Amygdala (tissue), 56 donors: ENCODE data around the gene CCDC117.

Experiments used
- DNase-seq, 56 donors: peaks; one replicate each; lab custom pipeline; 2025; lab: John Stamatoyannopoulos, UW

CCDC117 gene

GRCh38 chr22:28768701-28769393 is 3.6 kb upstream of the CCDC117 start:
- DNase-seq = no peak

DNA sequence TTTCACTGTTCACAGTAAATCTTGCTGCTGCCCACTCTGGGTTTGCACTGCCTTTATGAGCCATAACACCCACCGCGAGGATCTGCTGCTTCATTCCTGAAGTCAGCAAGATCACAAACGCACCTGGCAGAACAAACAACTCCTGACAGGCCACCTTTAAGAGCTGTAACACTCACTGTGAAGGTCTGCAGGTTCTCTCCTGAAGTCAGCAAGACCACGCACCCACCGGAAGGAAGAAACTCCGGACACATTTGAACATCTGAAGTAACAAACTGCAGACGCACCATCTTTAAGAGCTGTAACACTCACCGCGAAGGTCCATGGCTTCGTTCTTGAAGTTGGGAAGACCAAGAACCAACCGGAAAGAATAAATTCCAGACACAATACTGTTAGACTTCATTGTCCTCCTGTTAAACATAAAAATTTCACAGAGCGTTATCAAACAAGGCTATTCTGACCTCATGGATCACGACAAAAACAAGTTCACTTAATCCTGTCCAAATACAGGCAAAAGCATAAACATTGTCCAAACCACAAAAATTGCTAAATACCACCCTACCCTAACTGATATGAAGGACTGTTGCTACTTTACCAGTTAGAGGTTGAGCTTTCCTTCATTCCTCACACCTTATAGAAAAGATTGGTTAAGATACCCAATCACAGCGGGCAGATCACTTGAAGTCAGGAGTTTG is 3.0 kb upstream of the CCDC117 start:
- DNase-seq = no peak

GRCh38 chr22:28771195-28771791 is 1.2 kb upstream of the CCDC117 start:
- DNase-seq = no peak

DNA sequence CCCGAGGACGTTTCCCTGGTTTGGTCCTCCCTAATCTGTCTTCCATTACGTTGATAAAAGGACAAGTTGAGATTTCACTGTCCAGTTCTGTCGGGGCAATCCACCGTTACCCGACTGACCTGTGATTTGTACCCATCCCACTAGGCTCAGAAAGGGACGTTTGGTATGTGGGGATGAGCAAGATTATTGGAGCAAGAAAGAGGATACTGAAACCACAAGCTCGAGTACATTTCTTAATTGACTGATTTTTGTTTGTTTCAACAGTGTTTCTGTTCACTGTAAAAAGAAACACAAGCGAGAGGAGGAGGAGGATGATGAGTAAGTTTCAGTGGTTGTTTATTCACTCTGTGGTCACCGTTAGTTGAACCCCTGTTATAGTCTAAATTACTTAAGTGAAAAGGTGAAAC is 969 bp downstream of the CCDC117 start:
- no peak for DNase-seq

GRCh38 chr22:28774378-28774777 is 1.9 kb downstream of the CCDC117 start:
- no peak for DNase-seq

DNA sequence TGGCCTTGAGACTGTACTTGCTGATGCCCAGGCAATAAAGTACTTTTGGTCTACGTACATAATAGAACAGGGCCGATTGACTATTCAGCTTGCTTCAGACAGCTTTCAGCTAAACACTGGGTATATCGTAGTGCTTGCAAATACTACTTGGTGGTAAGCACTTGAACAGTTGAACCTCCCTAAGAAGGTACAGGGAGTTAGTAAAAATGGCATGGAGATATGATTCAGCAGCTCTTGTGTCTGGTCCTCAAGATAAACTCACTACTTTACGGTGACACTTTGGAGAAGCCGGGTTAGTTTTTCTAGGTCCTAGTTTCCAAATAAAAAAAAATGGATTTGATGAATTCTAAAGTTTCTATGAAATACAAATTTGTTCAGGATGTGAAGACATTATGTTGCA is 7.3 kb downstream of the CCDC117 start:
- DNase-seq = no peak

DNA sequence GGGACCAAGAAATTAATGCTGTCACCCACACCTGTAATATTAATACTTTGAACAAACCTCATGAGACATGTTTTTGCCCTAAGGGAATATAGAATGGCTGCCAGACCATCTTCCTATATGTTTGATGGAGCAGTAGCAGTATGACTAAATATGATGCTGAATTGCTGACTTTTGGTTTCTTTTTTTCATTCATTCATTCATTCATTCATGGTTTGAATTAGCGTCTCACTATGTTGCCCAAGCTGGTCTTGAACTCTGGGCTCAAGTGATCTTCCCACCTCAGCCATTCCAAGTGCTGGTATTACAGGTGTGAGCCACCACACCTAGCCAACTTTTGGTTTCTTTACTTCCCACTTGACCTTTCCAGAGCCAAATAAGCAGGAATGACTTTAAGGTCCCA is 7.8 kb downstream of the CCDC117 start:
- no peak for DNase-seq

DNA sequence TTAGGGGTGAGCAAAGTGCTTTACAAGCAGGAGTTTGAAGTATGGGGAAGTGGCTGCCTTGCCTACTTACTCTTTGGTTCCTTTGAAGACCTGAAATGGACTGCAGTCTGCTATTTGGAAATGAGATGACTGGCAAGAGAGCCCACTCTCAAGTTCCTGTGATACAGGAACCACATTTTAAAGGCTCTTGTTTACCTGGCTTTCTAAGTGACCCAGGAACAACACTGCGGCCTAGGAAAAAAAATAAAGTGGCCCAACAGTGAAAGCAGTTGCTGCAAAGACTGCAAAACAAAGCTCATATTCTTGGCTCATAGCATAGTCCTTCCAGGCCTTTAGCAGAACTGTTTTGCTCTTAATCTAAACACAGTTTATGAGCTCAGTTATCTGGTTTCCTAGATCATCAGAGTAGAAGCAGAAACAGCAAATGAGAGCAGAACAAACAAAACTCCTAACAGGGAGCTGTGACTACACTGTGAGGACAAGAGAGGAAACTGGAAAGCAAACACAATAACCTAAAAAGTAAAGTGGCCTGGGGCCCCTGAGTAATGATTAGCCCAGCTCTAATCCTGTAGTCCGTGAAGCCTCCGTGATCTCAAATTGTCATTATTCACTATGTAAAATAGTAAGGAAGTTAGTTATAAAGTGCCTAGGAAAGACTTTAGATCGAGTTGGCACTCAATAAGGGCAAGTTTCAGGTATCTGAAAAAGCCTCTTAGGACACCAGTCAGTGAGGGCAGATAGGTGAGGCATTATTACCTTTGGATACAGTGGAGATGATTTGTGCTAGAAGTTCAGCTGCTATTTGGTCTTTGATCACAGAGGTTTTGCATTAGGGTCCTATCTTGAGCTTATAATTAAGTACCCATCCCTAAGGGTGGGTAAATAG is 11.5 kb downstream of the CCDC117 start:
- no peak for DNase-seq

- no peak for DNase-seq
These were observed 16.1 kb downstream of the CCDC117 start for GRCh38 chr22:28788601-28789000.

DNA sequence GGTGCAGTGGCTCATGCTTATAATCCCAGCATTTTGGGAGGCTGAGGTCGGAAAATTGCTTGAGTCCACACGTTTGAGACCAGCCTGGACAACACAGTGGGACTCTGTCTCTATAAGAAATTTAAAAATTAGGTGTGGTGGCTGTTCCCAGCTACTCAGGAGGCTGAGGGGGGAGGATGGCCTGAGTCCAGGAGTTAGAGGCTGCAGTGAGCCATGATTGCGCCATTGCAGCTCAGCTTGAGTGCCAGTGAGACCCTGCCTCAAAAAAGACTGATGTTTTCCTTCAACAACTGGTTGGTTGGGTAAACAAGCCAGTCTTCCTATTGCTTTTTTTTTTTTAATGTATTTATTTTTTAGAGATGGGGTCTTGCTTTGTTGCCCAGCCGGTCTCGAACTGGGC is 18.6 kb downstream of the CCDC117 start:
- DNase-seq = no peak

GRCh38 chr22:28791841-28792490 is 19.5 kb downstream of the CCDC117 start:
- no peak for DNase-seq

DNA sequence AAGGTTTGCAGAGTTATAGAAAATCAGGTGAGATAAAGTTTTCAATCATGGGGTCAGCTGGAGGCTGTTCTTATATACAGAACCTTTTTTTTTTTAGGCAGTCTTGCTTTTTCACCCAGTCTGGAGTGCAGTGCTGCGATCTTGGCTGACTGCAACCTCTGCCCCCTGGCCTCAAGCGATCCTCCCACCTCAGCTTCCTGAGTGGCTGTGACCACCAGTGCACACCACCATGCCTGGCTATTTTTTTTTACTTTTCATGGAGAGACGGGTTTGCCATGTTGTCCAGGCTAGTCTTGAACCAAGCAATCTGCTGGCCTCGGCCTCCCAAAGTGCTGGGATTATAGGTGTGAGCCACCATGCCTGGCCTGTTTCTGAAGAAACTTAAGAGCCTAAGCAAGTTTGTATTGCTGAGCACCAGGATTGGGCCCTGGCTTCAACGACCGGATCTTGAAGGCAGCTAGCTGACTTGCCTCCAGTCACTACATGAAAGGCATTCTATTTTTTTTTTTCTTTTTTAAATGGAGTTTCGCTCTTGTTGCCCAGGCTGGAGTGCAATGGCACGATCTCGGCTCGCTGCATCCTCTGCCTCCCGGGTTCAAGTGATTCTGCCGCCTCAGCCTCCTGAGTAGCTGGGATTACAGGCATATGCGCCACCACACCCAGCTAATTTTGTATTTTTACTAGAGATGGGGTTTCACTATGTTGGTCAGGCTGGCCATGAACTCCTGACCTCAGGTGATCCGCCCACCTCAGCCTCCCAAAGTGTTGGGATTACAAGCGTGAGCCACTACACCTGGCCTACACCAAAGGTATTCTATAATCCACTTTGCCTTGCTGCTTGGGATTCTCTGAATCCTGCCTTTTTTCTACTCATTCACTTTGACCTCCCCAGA is 20.2 kb downstream of the CCDC117 start:
- DNase-seq = no peak

DNA sequence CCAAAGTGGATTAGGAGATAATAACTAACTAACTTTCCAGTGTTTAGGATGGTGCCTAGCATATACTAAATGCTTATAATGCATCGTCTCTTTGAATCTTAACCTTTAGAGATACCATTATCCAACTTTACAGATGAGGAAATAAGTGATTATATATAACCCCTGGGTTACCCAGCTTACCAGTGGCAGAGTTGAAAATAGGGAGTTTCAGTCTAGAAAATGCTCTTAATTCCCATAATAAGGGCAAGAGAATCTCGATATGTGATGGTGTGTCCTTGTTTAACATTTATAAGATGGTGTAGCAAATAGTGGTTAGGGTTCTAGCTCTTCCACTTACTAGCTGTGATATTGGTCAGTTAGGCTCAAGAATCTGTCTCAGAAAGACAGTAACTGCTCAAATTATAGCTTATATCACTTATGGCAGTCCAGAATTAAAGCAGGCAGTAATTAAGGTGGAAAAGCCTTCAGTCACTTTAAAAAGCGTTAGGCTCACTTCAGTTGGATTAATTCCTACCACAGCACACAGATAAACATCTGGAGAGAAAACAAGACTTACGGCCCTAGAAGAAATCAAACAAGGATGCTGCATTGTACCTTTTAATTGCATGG is 21.6 kb downstream of the CCDC117 start:
- DNase-seq = no peak

DNA sequence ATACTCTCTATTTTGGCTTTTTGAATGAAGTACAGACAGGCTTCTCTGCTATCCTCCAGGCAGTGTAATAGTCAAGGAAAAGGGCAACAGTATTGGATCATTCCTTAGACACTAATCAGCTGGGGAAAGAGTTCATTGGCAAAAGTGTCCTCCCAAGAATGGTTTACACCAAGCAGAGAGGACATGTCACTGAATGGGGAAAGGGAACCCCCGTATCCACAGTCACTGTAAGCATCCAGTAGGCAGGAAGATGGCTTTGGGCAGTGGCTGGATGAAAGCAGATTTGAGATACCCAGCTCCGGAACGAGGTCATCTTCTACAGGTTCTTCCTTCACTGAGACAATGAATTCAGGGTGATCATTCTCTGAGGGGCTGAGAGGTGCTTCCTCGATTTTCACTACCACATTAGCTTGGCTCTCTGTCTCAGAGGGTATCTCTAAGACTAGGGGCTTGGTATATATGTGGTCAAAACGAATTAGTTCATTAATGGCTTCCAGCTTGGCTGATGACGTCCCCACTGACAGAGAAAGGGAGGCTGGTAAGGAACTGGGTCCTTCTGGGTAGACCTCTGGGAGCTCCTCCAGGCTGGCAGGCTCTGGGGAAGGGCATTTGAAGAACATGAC is 22.7 kb downstream of the CCDC117 start:
- DNase-seq = no peak

DNA sequence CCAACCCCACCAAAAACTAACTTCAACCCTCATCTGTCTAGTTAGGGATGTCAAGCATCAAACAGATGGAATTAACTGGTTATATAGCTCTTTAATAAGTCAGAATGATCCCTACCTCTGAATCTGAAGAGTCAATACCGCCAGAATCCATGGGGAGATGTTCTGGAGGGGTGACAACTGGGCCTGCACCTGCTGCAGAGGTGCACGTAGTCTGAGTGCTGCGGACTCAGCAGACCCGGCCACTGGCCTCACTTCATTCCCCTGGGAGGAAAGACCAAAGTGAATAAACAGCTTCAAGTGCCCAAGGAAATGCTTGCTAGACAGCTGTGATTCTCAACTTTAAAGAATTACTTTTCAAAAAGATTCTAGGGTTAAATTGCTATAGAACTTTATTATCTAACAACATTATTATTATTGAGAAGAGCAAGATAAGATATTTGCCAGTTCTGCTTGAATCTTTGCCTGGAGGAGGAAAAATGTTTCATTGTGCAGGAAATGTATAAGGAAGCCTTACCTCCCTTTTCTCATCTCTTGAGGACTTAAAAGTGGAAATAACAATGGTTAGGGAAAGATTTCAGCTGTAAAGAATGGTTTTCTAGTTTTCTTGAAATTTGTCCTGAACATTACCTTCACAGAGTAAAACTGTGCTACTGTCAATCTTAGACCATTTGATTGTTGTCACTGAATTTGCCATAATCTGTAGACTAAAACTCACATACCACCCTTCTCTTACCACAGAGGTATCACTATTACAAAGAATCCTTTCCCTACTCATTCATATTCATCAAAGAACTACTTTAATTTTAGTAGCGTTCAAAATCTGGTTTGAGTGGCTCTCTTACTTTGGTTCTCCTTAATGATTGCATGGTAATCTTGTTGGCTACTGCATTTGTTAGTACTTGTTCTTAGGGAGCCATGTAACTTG is 23.7 kb downstream of the CCDC117 start:
- DNase-seq = no peak

- DNase-seq = peak in 1 of 56 donors; percentile 6
These were observed 26.5 kb downstream of the CCDC117 start for GRCh38 chr22:28798810-28799605.
